Muscle layer of colon (tissue), 2 donors: ENCODE data around the gene AGBL1.

ENCODE experiments used
- H3K27ac ChIP-seq: one replicate; pipeline ENCODE4 v1.7.0; 2013; ENCODE audit warnings: low read depth, mild to moderate bottlenecking, low read length, moderate library complexity
- H3K27me3 ChIP-seq, 2 donors: one replicate each; pipeline ENCODE4 v1.7.0; 2013; ENCODE audit warnings: low read length in 2 of 2, mild to moderate bottlenecking in 2 of 2; ENCODE audit not compliant: insufficient read depth in 2 of 2, control insufficient read depth in 1 of 2
- H3K36me3 ChIP-seq: one replicate; pipeline ENCODE4 v1.7.0; 2013; ENCODE audit warnings: mild to moderate bottlenecking, low read length; ENCODE audit not compliant: insufficient read depth
- H3K4me1 ChIP-seq: one replicate; pipeline ENCODE4 v1.7.0; 2013; ENCODE audit warnings: mild to moderate bottlenecking, low read length; ENCODE audit not compliant: insufficient read depth
- H3K4me3 ChIP-seq, 2 donors: one replicate each; pipeline ENCODE4 v1.7.0; 2013; ENCODE audit warnings: low read length in 2 of 2, low read depth in 1 of 2, mild to moderate bottlenecking in 1 of 2, moderate library complexity in 1 of 2
- H3K9ac ChIP-seq: one replicate; pipeline ENCODE4 v1.7.0; 2013; ENCODE audit warnings: low read length
- H3K9me3 ChIP-seq: one replicate; pipeline ENCODE4 v1.7.0; 2013; ENCODE audit warnings: mild to moderate bottlenecking, low read length
- donor health status: abdominal sarcoma.
- donor health status: Adenocarcinoma of cecum.

Gene AGBL1

DNA sequence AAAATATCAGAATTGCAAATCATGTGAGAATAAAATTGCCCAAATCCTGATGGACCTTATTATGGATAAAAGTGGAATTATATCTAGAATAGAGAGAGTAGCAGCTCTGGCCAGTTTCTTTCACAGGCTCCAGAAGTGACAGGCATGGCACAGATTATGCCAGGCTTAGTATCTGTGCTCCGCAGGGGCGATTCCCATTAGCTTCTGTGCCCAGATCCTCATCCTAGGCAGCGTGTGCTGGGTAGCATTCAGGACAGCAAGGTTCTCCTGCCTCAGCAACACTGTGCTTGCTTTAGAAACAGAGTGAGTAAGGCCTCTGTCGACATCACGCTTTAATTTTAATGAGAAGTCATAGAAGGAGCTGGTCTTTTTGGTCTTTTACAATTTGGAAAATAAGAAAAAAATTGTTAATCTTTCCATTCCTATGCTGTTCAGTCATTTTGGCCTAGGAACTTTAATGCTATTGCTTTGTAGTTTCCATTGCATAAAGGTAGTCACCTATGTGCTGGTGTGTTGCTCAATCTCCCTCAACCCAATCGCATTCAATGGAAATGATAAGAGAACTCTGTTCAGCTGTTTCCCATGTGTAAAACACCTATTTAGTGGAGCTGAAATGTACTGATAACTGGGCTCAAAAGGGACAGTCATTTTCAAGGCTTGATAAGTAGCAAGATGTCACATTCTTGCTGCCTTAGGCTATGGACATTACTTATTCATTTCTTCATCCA is 770.1 kb downstream of the AGBL1 start:
- H3K36me3 ChIP-seq, result no peaks in the 10 kb centered on the region
- H3K9me3 ChIP-seq, result no peaks in the 10 kb centered on the region
- no peaks in the 10 kb centered on the region for H3K4me1 ChIP-seq
- H3K27me3 ChIP-seq, result no peaks in the 10 kb centered on the region
- H3K9ac ChIP-seq, result no peak overlapping the region
- no peak overlapping the region for H3K4me3 ChIP-seq
- no peak overlapping the region for H3K27ac ChIP-seq

DNA sequence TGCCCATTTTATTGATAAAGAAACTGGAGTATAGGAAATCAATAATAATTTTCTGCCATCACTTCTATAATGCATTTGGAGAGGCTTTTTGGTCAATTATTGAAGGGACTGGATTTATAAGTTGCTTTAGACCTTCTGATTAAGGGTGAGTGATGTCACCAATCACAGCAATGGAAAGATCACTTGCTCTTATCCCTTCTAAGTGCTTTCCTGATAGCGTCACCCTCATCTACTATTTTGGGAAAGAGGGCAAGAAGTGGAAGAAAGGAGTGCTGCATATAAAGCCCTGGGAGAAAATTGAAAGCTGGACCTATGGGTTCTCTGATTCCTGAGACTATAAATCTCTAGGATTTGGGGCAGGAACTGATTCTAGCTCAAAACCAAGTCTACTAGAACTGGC is 771.3 kb downstream of the AGBL1 start:
- Histone ChIP-seq H3K9ac (no peak overlapping the region), H3K27ac (no peak overlapping the region)

DNA sequence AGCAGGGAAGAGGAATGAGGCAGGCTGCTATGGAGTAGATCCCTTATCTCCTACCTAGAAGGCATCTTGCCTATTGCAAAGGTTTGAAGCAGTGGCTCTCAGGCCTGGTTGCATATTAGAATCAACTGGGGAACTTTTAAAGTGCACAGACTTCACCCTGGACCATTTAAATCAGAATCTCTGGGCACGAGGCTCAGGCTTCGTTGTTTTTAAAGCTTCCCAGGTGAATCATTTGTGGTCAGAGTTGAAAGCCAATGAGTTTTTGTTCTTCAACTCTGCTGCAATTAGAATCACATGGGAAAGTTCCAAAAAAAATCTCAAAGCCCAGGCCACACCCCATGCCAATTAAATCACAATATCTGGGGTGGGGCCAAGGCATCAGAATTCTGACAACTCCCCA is 773.1 kb downstream of the AGBL1 start:
- Histone ChIP-seq H3K9me3 (no peaks in the 10 kb centered on the region), H3K36me3 (no peaks in the 10 kb centered on the region), H3K4me3 (no peak overlapping the region), H3K9ac (no peak overlapping the region), H3K4me1 (no peaks in the 10 kb centered on the region), H3K27ac (no peak overlapping the region), H3K27me3 (no peaks in the 10 kb centered on the region)

More for the DNA sequence above, 771.3 kb downstream of the AGBL1 start:
- no peak overlapping the region for H3K4me3 ChIP-seq
- no peaks in the 10 kb centered on the region for H3K4me1 ChIP-seq
- no peaks in the 10 kb centered on the region for H3K36me3 ChIP-seq
- H3K9me3 ChIP-seq, result no peaks in the 10 kb centered on the region
- H3K27me3 ChIP-seq, result no peaks in the 10 kb centered on the region

DNA sequence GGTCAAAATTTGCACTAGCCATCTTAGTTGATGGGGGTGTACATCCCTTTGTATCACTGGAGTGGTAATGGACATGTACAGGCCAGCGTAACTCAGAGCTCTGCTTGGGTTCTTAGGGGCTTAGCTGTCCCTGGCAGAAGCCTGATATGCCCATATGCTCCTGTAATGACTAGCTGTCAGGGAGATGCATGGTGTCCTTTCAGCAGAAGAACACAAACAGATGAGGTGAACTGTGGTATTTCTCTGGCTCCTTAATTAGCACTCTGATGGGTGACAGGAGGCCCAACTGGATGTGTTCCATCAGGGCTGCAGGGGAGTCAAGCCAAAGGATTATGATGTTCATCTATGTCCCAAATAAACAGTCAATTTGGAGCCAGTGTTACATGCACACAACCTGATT is 774.5 kb downstream of the AGBL1 start:
- Histone ChIP-seq H3K36me3 (no peaks in the 10 kb centered on the region), H3K27me3 (no peaks in the 10 kb centered on the region), H3K9ac (no peak overlapping the region), H3K27ac (no peak overlapping the region), H3K4me3 (no peak overlapping the region), H3K4me1 (no peaks in the 10 kb centered on the region), H3K9me3 (no peaks in the 10 kb centered on the region)

DNA sequence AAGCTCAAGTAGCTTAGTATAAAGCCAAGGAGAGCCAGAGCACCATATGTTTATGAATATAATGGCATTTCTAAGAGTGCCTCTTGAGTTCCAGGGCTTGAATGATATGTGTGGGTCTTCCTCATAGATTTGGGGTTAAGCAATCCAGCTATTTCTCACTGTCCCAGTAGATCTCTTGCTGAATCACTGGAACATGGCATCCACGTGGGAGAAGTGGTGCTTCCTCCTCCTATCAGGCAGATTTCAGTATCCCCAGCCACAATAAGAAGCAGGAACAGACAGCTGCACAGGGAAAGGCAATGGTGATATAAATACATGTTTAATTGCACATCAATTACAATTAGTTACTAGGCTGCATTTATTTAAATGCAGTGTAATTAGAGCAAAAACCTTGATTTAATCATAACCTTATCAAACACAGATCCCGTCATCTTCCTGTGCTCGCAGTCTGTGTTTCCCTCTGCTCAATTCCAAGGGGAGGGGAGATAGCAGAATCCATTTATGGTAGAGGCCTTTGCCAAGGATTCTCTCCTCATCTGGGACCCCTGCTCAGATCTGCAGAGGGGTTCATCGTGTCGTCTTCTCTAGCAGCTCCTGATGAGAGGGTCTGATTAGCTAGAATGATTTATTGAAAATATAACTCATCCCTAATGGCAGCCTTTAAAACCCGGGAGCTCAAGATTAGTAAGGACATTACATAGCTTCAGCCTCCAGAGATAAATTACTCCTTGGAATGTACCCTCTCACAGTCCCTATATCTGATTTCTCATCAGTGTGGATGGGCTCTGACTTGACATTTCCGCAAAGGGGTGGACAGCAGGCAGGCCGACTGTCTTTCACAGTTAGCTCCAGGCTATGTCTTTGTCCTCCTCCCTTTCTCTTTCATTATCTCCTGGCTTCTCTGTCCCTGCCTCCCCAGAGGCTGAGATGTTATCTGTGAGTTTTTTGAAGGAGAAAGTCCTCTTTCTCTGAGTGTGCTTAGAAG is 775.9 kb downstream of the AGBL1 start:
- H3K9me3 ChIP-seq, result no peaks in the 10 kb centered on the region
- H3K4me1 ChIP-seq, result no peaks in the 10 kb centered on the region
- H3K27me3 ChIP-seq, result no peaks in the 10 kb centered on the region
- H3K4me3 ChIP-seq, result no peak overlapping the region
- no peaks in the 10 kb centered on the region for H3K36me3 ChIP-seq
- no peak overlapping the region for H3K27ac ChIP-seq
- no peak overlapping the region for H3K9ac ChIP-seq

DNA sequence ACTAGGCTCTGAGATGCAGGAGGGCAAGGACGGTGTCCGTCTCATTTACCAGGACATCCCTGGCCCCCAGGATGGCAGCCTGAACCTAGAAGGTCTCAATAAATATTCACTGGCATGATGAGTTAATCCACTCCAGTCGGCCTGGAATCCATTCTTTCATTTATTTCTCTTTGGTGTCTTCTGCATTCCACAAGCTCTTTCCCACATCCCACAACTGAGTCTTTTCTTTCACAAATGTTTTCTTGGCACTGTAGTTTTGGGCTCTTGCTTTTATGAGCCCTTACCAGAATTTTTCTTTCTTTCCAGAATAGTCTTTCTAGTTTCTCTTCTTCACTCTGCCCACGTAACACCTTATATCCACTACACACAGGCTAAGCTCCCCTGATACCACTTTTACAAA is 778.0 kb downstream of the AGBL1 start:
- Histone ChIP-seq H3K4me1 (no peaks in the 10 kb centered on the region), H3K27me3 (no peaks in the 10 kb centered on the region), H3K9me3 (no peaks in the 10 kb centered on the region), H3K27ac (no peak overlapping the region), H3K9ac (no peak overlapping the region), H3K36me3 (no peaks in the 10 kb centered on the region), H3K4me3 (no peak overlapping the region)

DNA sequence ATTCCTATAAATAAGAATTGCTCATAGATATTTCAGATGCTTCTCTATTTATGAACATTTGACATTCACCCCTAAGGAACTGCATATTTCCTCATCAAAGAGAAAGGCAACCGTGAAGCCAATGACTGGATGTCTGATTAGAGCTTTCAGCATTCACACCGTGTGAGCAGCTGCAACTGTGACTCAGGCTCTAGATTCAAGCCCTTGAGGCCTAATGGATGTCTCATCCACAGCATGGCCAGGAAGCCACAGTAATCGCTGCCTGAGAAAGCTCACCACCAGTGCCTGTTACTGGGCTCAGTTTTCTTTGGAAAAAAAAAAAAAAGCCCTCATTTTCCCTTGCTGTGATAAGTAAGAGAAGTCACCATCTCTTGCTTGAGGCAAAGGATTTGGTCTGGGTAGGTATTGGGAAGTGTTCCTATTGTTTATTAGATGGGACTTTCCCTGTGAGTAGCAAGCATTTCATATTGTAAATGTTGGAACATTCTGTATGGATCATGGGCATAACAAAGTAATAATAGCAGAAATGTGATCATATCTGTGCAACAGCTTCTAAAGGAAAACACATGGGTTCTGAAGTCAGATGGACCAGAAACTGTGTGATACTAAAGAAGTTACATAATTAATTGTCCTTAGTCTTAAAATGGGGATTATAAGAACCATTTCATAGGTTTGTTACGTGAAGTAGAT is 783.7 kb downstream of the AGBL1 start:
- Histone ChIP-seq H3K27me3 (no peaks in the 10 kb centered on the region), H3K9ac (no peak overlapping the region), H3K4me1 (no peaks in the 10 kb centered on the region), H3K27ac (no peak overlapping the region), H3K36me3 (no peaks in the 10 kb centered on the region), H3K9me3 (no peaks in the 10 kb centered on the region), H3K4me3 (no peak overlapping the region)

DNA sequence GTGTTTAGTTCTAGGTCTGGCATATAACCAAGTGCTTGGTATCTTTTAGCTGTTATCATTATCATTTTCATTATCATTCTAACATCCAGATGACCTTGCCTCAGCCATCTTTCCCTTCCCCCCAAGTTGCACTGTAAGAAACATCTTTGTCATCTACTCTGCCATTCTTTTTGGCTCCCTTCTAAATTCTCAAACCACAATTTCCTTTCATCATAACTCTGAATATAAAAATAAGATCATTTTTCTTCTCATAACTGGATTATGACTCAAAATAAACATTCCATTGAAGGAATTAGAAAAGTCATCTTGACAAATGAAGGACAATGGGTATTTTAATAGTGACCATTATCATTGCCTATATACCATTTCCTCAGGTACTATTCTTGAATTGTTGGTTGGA is 786.2 kb downstream of the AGBL1 start:
- H3K4me1 ChIP-seq, result no peaks in the 10 kb centered on the region
- no peaks in the 10 kb centered on the region for H3K9me3 ChIP-seq
- H3K9ac ChIP-seq, result no peak overlapping the region
- no peaks in the 10 kb centered on the region for H3K27me3 ChIP-seq
- no peak overlapping the region for H3K27ac ChIP-seq
- no peak overlapping the region for H3K4me3 ChIP-seq
- H3K36me3 ChIP-seq, result no peaks in the 10 kb centered on the region

DNA sequence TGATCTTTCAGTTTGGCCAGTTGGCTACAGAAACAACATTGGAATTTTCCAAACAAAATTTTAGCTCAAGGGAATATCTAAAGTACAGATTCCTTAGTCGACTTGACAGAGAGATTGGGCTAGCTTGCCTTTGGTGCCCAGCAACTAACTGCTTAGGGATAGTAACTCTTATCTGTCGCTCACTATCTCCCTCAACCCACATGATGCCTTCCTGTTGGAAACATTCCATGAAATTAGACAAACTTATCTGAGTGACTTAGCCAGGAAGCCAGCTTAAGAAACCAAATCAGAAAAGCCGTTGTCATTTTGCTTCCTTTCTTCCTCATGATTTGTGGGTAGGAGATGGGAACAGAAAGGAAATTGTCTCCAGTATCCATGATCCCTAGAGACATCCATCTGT is 791.2 kb downstream of the AGBL1 start:
- Histone ChIP-seq H3K9ac (no peak overlapping the region), H3K4me3 (no peak overlapping the region), H3K4me1 (no peaks in the 10 kb centered on the region), H3K36me3 (no peaks in the 10 kb centered on the region), H3K27ac (no peak overlapping the region), H3K9me3 (no peaks in the 10 kb centered on the region), H3K27me3 (no peaks in the 10 kb centered on the region)

DNA sequence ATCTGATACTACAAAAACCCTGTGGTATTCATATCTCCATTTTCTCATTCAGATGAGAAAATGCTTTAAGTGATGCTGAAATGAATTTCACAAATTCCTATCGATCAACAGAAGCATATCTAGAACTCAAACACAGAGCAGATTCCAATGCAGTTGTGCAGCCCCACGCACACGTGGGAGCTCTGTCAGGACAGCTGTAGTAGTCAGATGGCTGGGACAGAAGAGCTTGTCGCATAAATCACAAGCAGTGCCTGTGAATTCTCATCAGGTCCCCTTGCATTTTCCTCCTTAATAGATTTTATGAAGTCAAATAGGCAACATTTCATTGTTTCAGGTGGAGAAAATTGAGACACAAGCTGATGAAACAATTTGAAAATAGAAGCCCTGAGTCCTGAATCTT is 792.3 kb downstream of the AGBL1 start:
- no peaks in the 10 kb centered on the region for H3K4me1 ChIP-seq
- H3K27me3 ChIP-seq, result no peaks in the 10 kb centered on the region
- no peaks in the 10 kb centered on the region for H3K36me3 ChIP-seq
- no peak overlapping the region for H3K9ac ChIP-seq
- H3K27ac ChIP-seq, result no peak overlapping the region
- H3K9me3 ChIP-seq, result no peaks in the 10 kb centered on the region
- no peak overlapping the region for H3K4me3 ChIP-seq

DNA sequence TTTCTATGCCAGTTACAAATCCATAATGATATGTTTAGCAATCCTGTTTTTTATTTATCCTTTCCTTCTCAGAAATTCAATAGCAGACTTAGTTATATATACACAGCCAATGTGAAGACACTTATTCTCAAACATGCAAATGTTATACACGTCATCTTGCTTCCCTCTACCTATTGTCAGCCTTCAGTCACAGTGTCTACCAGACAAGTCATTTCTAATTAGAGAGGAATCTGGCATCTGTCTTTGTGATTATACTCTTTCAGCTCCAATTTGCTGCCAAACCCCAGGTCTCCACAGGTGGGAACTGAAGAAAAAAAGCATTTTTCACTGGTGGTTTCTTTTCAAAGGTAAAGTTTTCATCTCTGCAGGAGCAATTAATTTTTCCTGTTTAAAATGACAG is 793.1 kb downstream of the AGBL1 start:
- H3K9me3 ChIP-seq, result no peaks in the 10 kb centered on the region
- no peaks in the 10 kb centered on the region for H3K27me3 ChIP-seq
- H3K27ac ChIP-seq, result no peak overlapping the region
- H3K4me3 ChIP-seq, result no peak overlapping the region
- no peaks in the 10 kb centered on the region for H3K36me3 ChIP-seq
- no peak overlapping the region for H3K9ac ChIP-seq
- H3K4me1 ChIP-seq, result no peaks in the 10 kb centered on the region
